ENCODE measurements around the gene COL26A1.
"Not testable (repeated sequence)": the region's sequence is repeated elsewhere in the genome, so short reads cannot be mapped to it uniquely, and the experiment has no call there.

Gene COL26A1

GRCh38 chr7:101453617-101454016 lies 90.9 kb downstream of the COL26A1 start:
- DNase-seq, result no peak

GRCh38 chr7:101457001-101457750 lies 94.5 kb downstream of the COL26A1 start:
- no peak for DNase-seq

GRCh38 chr7:101465131-101465530 lies 102.5 kb downstream of the COL26A1 start:
- no peak for DNase-seq

GRCh38 chr7:101465576-101466196 lies 103.0 kb downstream of the COL26A1 start:
- peak; percentile 10 for DNase-seq

- no peak for DNase-seq
These were observed 104.2 kb downstream of the COL26A1 start for GRCh38 chr7:101466871-101467270.

- DNase-seq, result no peak
These were observed 106.0 kb downstream of the COL26A1 start for GRCh38 chr7:101468546-101469275.

- no peak for DNase-seq
These were observed 108.2 kb downstream of the COL26A1 start for GRCh38 chr7:101470668-101471487.

GRCh38 chr7:101474178-101474577 lies 111.5 kb downstream of the COL26A1 start:
- DNase-seq, result no peak

GRCh38 chr7:101475691-101476090 lies 113.0 kb downstream of the COL26A1 start:
- not testable (repeated sequence) for DNase-seq

- DNase-seq, result no peak
These were observed 116.5 kb downstream of the COL26A1 start for GRCh38 chr7:101479217-101479616.

- not testable (repeated sequence) for DNase-seq
These were observed 123.4 kb downstream of the COL26A1 start for GRCh38 chr7:101486056-101486432.

GRCh38 chr7:101486433-101487104 lies 123.9 kb downstream of the COL26A1 start:
- no peak for DNase-seq

GRCh38 chr7:101487105-101487458 lies 124.4 kb downstream of the COL26A1 start:
- DNase-seq, result no peak

- DNase-seq, result no peak
These were observed 125.1 kb downstream of the COL26A1 start for GRCh38 chr7:101487753-101488152.

- no peak for DNase-seq
These were observed 126.3 kb downstream of the COL26A1 start for GRCh38 chr7:101488826-101489572.

GRCh38 chr7:101490439-101490838 lies 127.8 kb downstream of the COL26A1 start:
- DNase-seq, result not testable (repeated sequence)

- not testable (repeated sequence) for DNase-seq
These were observed 128.8 kb downstream of the COL26A1 start for GRCh38 chr7:101491442-101491841.

- DNase-seq, result no peak
These were observed 132.1 kb downstream of the COL26A1 start for GRCh38 chr7:101494602-101495329.

- DNase-seq, result no peak
These were observed 133.3 kb downstream of the COL26A1 start for GRCh38 chr7:101496017-101496416.

GRCh38 chr7:101501351-101501750 lies 138.7 kb downstream of the COL26A1 start:
- no peak for DNase-seq
